Measurements from ENCODE around the gene TAF3.

The TAF3 gene

DNA sequence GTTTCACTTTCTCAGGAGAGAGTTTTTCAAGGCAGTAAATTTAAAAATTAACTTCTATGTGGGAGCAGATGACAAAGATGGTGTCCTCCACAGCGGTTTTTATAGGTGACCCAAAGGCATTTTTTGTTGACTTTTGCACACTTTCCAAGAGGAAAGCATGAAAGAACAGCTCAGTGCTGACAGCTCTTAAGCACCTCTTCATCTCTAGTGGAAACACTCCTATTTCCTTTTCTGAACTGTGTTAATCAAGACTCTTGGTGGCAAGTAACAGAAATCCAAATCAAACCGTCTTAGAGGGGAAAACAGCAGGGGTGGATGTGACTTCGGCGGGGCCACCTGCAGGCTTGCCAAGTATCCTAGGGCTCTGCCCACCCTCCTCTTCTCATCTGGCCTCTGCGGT lies 164.4 kb downstream of the TAF3 start:
- TF ChIP-seq, protein P1, sequence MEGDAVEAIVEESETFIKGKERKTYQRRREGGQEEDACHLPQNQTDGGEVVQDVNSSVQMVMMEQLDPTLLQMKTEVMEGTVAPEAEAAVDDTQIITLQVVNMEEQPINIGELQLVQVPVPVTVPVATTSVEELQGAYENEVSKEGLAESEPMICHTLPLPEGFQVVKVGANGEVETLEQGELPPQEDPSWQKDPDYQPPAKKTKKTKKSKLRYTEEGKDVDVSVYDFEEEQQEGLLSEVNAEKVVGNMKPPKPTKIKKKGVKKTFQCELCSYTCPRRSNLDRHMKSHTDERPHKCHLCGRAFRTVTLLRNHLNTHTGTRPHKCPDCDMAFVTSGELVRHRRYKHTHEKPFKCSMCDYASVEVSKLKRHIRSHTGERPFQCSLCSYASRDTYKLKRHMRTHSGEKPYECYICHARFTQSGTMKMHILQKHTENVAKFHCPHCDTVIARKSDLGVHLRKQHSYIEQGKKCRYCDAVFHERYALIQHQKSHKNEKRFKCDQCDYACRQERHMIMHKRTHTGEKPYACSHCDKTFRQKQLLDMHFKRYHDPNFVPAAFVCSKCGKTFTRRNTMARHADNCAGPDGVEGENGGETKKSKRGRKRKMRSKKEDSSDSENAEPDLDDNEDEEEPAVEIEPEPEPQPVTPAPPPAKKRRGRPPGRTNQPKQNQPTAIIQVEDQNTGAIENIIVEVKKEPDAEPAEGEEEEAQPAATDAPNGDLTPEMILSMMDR (IDR thresholded peaks at IDR 0.05; ENCODE audit: extremely low read depth, missing control alignments) = no peak
- no peak for DNase-seq (ENCODE audit: low spot score)

GRCh38 chr10:7984325-7984724 lies 166.0 kb downstream of the TAF3 start:
- TF ChIP-seq, protein P1 (IDR thresholded peaks at IDR 0.05; ENCODE audit: extremely low read depth, missing control alignments) = no peak
- DNase-seq (ENCODE audit: low spot score) = no peak

DNA sequence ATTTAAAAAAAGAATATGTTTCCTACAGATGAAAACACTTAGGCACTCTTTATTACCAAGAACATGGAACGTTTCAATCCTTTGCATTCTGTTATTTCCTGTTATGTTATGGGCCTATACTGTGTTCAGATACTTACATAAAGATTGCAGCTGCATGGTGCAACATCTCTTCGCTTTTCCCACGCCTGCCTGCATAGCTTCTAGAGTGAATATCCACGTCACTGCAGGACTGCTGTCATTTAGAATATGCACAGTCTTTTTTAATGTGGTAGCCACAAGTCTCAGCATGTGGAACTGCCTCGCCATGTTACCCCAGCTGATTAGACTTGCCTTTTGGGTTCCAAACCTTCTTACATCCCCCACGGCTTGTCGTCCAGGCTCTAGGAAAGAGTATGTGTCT lies 166.6 kb downstream of the TAF3 start:
- TF ChIP-seq, protein P1 (IDR thresholded peaks at IDR 0.05; ENCODE audit: extremely low read depth, missing control alignments) = no peak
- no peak for DNase-seq (ENCODE audit: low spot score)

DNA sequence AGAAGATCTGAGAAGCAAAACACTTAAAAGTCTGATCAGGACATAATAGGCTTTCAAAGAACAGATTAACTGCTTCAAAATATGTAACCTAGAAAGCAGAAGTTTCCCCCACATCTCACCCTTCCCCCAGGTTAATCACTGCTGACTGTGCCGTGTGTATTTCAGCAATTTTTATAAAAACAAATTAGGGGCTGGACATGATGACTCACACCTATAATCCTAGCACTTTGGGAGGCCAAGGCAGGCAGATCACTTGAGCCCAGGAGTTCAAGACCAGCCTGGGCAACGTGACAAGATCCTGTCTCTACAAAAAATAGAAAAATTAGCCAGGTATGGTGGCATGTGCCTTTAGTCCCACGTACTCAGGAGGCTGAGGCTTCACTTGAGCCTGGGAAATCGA lies 168.5 kb downstream of the TAF3 start:
- DNase-seq (ENCODE audit: low spot score) = no peak
- TF ChIP-seq, protein P1 (IDR thresholded peaks at IDR 0.05; ENCODE audit: extremely low read depth, missing control alignments) = no peak

- no peak for DNase-seq (ENCODE audit: low spot score)
- TF ChIP-seq, protein P1 (IDR thresholded peaks at IDR 0.05; ENCODE audit: extremely low read depth, missing control alignments) = no peak
These were observed 170.7 kb downstream of the TAF3 start for GRCh38 chr10:7988989-7989388.

DNA sequence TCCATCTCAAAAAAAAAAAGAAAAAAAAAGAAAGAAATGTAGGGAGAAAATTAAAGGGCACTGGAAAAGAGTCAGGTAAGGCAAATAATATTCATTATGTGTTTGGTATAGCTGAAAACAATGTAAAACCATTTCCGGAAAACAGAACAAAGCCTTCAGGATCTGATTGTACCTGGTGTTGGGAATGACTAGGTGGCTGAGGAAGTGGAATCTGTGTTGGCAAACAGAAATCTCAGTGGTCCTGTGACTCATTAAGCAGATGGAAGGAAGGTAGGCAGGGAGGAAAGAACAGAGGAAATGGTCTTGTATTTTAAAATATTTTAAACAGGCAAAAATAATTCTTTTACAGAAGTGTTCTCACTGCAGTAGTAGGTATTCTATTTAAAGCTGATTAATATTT lies 180.5 kb downstream of the TAF3 start:
- DNase-seq (ENCODE audit: low spot score) = no peak
- TF ChIP-seq, protein P1 (IDR thresholded peaks at IDR 0.05; ENCODE audit: extremely low read depth, missing control alignments) = no peak

GRCh38 chr10:8004469-8005000 lies 186.2 kb downstream of the TAF3 start:
- TF ChIP-seq, protein P1 (IDR thresholded peaks at IDR 0.05; ENCODE audit: extremely low read depth, missing control alignments) = no peak
- DNase-seq (ENCODE audit: low spot score) = no peak
